GM19351 (cell line): ENCODE measurements around the gene NEUROD6.

Source experiments
- ATAC-seq: cut with Tn5 transposase; IDR thresholded peaks from one replicate; pipeline ENCODE4 v1.9.1; 2021; ENCODE audit warnings: mild to moderate bottlenecking, moderate library complexity; ENCODE audit not compliant: unreplicated experiment

The NEUROD6 gene

GRCh38 chr7:31340603-31341002 is at the start of gene NEUROD6:
TSS of gene NEUROD6 (minus strand) at chr7:31340726. CDS start at chr7:31339268, 1,458 bp downstream.
- no peak for ATAC-seq

GRCh38 chr7:31384466-31384865 is 43.9 kb upstream of the NEUROD6 start:
- no peak for ATAC-seq

- no peak for ATAC-seq
Observed at GRCh38 chr7:31382722-31383121, 42.2 kb upstream of the NEUROD6 start.

GRCh38 chr7:31373337-31374289 is 33.1 kb upstream of the NEUROD6 start:
- ATAC-seq = peak; percentile 88

GRCh38 chr7:31372231-31372959 is 31.9 kb upstream of the NEUROD6 start:
- no peak for ATAC-seq

GRCh38 chr7:31371621-31372020 is 31.1 kb upstream of the NEUROD6 start:
- ATAC-seq = no peak

GRCh38 chr7:31370609-31371008 is 30.1 kb upstream of the NEUROD6 start:
- ATAC-seq = no peak

- ATAC-seq = no peak
Observed at GRCh38 chr7:31368620-31369019, 28.1 kb upstream of the NEUROD6 start.

- no peak for ATAC-seq
Observed at GRCh38 chr7:31363496-31363895, 23.0 kb upstream of the NEUROD6 start.

GRCh38 chr7:31363051-31363450 is 22.5 kb upstream of the NEUROD6 start:
- no peak for ATAC-seq

GRCh38 chr7:31362401-31362800 is 21.9 kb upstream of the NEUROD6 start:
- no peak for ATAC-seq

- no peak for ATAC-seq
Observed at GRCh38 chr7:31358467-31358866, 17.9 kb upstream of the NEUROD6 start.

- ATAC-seq = no peak
Observed at GRCh38 chr7:31345421-31345820, 4.9 kb upstream of the NEUROD6 start.

- no peak for ATAC-seq
Observed at GRCh38 chr7:31343516-31344305, 3.2 kb upstream of the NEUROD6 start.

- ATAC-seq = no peak
Observed at GRCh38 chr7:31341141-31341540, 615 bp upstream of the NEUROD6 start.

GRCh38 chr7:31340051-31340450 is 475 bp downstream of the NEUROD6 start:
- no peak for ATAC-seq

- no peak for ATAC-seq
Observed at GRCh38 chr7:31338706-31339105, 1.8 kb downstream of the NEUROD6 start.

- no peak for ATAC-seq
Observed at GRCh38 chr7:31337002-31337565, 3.4 kb downstream of the NEUROD6 start.

- ATAC-seq = no peak
Observed at GRCh38 chr7:31336202-31337001, 4.1 kb downstream of the NEUROD6 start.

GRCh38 chr7:31335884-31336201 is 4.7 kb downstream of the NEUROD6 start:
- ATAC-seq = no peak
